Aorta (tissue), 5 donors: Measurements from ENCODE around the gene DECR2. TPM values are rescaled to one million over a fixed set of nuclear protein-coding genes. Genes with fewer than 3 reads are reported as not detected.
A peak's percentile ranks its signal among the peaks of the same experiment; 100 is the strongest.
"Not testable (repeated sequence)": the region's sequence is repeated elsewhere in the genome, so short reads cannot be mapped to it uniquely, and the experiment has no call there.

Experiments
- ATAC-seq: fragments of 200-7000 bp; cut with Tn5 transposase; one replicate; pipeline ENCODE4 v1.9.1; 2022; ENCODE audit warnings: moderate library complexity; ENCODE audit not compliant: low FRiP score
- DNase-seq, 2 donors: peaks; one replicate each; pipeline ENCODE4 v3.0.0-alpha.2; 2020
- H3K27ac ChIP-seq, 2 donors: one replicate each; pipeline ENCODE4 v1.5.1; 2013; ENCODE audit warnings: low read length in 2 of 2, mild to moderate bottlenecking in 2 of 2, moderate library complexity in 2 of 2, control low read depth in 1 of 2, inconsistent platforms in 1 of 2, low read depth in 1 of 2
- H3K27me3 ChIP-seq, 2 donors: one replicate each; pipeline ENCODE4 v1.6.1; 2013; ENCODE audit warnings: control low read depth in 1 of 2, low read length in 1 of 2, mild to moderate bottlenecking in 1 of 2, moderate library complexity in 1 of 2; ENCODE audit not compliant: insufficient read depth in 2 of 2, control insufficient read depth in 1 of 2
- H3K36me3 ChIP-seq, 2 donors: one replicate each; pipeline ENCODE4 v1.6.1; 2013; ENCODE audit warnings: control low read depth in 1 of 2, low read length in 1 of 2, mild to moderate bottlenecking in 1 of 2; ENCODE audit not compliant: insufficient read depth in 2 of 2, control insufficient read depth in 1 of 2
- H3K4me1 ChIP-seq, 2 donors: one replicate each; pipeline ENCODE4 v1.6.1; 2013; ENCODE audit warnings: low read length in 2 of 2, control low read depth in 1 of 2, mild to moderate bottlenecking in 1 of 2, moderate library complexity in 1 of 2; ENCODE audit not compliant: insufficient read depth in 2 of 2, control insufficient read depth in 1 of 2
- H3K4me3 ChIP-seq, 2 donors: one replicate each; pipeline ENCODE4 v1.5.1; 2013; ENCODE audit warnings: low read length in 2 of 2, control low read depth in 1 of 2, mild to moderate bottlenecking in 1 of 2
- H3K9me3 ChIP-seq: one replicate; pipeline ENCODE4 v1.6.1; 2013; ENCODE audit warnings: mild to moderate bottlenecking, low read length; ENCODE audit not compliant: control insufficient read depth
- WGBS, 2 donors: extraction: QIAGEN DNeasy Blood & Tissue Kit; methylation state at CpG; one replicate each; pipeline ENCODE4 v1.1.7; 2013; 5-methylcytosine and 5-hydroxymethylcytosine counted together
- intact Hi-C, 2 donors: fragments of 100-400 bp; cut with DNase I; formaldehyde crosslinking; loops; one replicate each; pipeline versions ENCODE4 v1.14.2 to v1.15.0; 2022
- polyA plus RNA-seq, 2 donors: library from polyadenylated mRNA; stranded (reverse); fragments of 200-250 nt; gene quantifications; one replicate each; pipeline ENCODE4 v1.2.3, GENCODE V29; 2013
- total RNA-seq, 2 donors: library from RNA; stranded (reverse); fragmentation: NEBNext Ultra II Directional; extraction: Animal tissue kit (Norgen Biotek cat#: 25700); gene quantifications; one replicate each; pipeline ENCODE4 v1.2.1, GENCODE V29; 2021
- donor health status: healthy with polysubstance abuse.
- donor health status: Bipolar disorder and iron deficiency.
- donor health status: DM: no; HTN: no; CAD: no.
- donor health status: DM: no; HTN: no; CAD: no.
- donor health status: DM: yes; HTN: yes; CAD: no.

The DECR2 gene
- total and polyA plus RNA-seq, 4 donors, result 10.9 to 21.8 (median 16.0) TPM

- intact Hi-C loops, result no loop called here
- DNase-seq (peak; percentile 63 to 87), ATAC-seq (peak; percentile 78)
- no peaks in the 10 kb centered on the region for H3K27me3 ChIP-seq
- no peak within 1 kb of the TSS for H3K27ac ChIP-seq
- H3K36me3 ChIP-seq, result peaks cover 0 to 3% of the 10 kb centered on the region in 2 donors
- H3K4me1 ChIP-seq, result no peaks in the 10 kb centered on the region
- WGBS, 2 donors, result 1 to 2% methylated on average over 66 to 123 of the region's 123 CpGs
- H3K4me3 ChIP-seq, result peak within 1 kb of the TSS; percentile 60 to 91
- no peaks in the 10 kb centered on the region for H3K9me3 ChIP-seq
These were observed 19.6 kb upstream of the DECR2 start, which contains the start of gene PGAP6 for GRCh38 chr16:381789-382717. TSS of gene PGAP6 (minus strand) at chr16:381978. CDS start at chr16:381821, 157 bp downstream.

DNA sequence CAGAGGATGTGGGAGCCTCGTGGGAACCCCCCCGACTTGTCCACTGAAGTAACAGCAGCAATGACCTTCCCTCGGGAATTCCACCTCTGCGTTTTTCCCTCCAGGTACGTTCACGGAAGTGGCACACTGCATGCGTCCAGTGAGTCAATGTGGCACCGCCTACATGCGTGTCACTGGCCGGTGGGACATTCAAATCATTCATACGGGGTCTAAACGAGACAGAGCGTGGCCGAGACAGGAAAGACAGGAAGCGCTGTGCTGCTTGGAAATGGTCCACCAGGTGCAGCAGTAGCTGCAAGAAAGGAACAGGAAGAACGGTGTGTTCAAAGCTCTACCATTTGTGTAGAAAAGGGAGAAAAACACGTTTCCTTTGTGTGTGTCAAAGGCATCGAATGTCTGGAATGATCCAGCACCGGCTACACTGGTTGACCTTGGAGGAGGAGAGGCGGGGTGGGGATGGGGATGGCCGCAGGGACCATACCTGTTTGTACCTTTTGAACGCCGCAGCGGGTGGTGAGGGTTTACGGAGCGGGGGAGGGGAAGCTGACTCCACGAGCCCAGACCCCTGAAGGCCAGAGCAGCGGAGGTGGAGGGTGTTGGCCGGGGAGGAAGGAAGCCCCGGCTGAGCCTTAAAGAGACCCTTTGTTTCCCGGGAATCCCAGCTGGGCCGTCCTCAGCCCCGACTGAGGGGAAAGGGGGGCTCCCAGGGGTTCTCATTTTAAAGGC lies 18.2 kb upstream of the DECR2 start:
- no peak for ATAC-seq
- intact Hi-C loops, result no loop called here
- no peaks in the 10 kb centered on the region for H3K9me3 ChIP-seq
- H3K27ac ChIP-seq, result no peak overlapping the region
- H3K4me3 ChIP-seq, result no peak overlapping the region
- no peaks in the 10 kb centered on the region for H3K36me3 ChIP-seq
- DNase-seq, result peak in 1 of 2 donors; percentile 50
- no peaks in the 10 kb centered on the region for H3K27me3 ChIP-seq
- 74 to 78% methylated on average over 33 of the region's 33 CpGs for WGBS, 2 donors
- no peaks in the 10 kb centered on the region for H3K4me1 ChIP-seq

DNA sequence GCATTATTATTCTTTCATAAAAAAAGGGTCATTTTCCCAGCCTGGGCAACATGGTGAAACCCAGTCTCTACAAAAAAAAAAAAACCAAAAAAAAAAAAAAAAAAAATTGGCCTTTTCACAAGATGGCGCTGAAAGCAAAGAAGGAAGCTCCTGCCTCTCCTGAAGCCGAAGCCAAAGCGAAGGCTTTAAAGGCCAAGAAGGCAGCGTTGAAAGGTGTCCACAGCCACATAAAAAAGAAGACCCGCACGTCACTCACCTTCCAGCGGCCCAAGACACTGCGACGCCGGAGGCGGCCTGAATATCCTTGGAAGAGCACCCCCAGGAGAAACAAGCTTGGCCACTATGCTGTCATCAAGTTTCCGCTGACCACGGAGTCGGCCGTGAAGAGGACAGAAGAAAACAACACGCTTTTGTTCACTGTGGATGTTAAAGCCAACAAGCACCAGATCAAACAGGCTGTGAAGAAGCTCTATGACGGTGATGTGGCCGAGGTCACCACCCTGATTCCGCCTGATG lies 15.0 kb upstream of the DECR2 start:
- ATAC-seq, result no peak

DNA sequence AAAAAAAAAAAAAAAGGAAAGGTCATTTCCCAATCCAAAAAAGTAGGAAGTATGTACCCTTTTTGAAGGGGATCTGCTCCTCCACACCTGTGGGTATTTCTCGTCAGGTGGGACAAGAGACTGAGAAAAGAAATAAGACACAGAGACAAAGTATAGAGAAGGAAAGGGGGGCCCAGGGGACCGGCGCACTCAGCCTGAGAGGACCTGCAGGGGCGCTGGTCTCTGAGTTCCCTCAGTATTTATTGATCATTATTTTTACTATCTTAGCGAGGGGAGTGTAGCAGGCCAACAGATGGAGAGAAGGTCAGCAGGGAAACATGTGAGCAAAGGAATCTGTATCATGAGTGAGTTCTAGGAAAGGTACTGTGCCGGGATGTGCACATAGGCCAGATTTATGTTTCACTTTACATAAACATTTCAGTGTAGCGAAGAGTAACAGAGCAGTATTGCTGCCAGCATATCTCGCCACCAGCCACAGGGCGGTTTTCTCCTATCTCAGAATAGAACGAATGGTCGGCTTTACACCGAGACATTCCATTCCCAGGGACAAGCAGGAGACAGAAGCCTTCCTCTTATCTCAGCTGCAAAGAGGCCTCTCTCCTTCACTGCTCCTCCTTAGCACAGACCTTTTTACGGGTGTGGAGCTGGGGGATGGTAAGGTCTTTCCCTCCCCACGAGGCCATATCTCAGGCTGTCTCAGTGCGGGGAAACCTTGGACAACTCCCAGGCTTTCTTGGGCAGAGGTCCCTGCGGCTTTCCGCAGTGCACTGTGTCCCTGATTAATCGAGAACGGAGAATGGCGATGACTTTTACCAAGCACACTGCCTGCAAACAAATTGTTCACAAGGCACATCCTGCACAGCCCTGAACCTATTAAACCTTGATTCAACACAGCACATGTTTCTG lies 13.7 kb upstream of the DECR2 start:
- H3K27ac ChIP-seq, intact Hi-C loops, H3K9me3 ChIP-seq, H3K36me3 ChIP-seq, H3K4me1 ChIP-seq, H3K4me3 ChIP-seq, ATAC-seq, DNase-seq, H3K27me3 ChIP-seq: not testable (repeated sequence)
- 13 to 18% methylated on average over 20 of the region's 20 CpGs for WGBS, 2 donors

More for the DNA sequence above, 15.0 kb upstream of the DECR2 start:
- 84% methylated on average over 19 of the region's 19 CpGs for WGBS, 2 donors
- H3K27me3 ChIP-seq, result no peaks in the 10 kb centered on the region
- intact Hi-C loops, result no loop called here
- no peak for DNase-seq
- H3K27ac ChIP-seq, result no peak overlapping the region
- no peaks in the 10 kb centered on the region for H3K4me1 ChIP-seq
- no peaks in the 10 kb centered on the region for H3K9me3 ChIP-seq
- H3K4me3 ChIP-seq, result no peak overlapping the region
- H3K36me3 ChIP-seq, result no peaks in the 10 kb centered on the region

GRCh38 chr16:389352-389751 lies 12.3 kb upstream of the DECR2 start:
- 86 to 91% methylated on average over 10 of the region's 10 CpGs for WGBS, 2 donors
- Histone ChIP-seq H3K4me1 (no peaks in the 10 kb centered on the region), H3K9me3 (no peaks in the 10 kb centered on the region), H3K36me3 (no peaks in the 10 kb centered on the region), H3K4me3 (no peak overlapping the region), H3K27me3 (no peaks in the 10 kb centered on the region), H3K27ac (no peak overlapping the region)
- DNase-seq (no peak), ATAC-seq (no peak)
- intact Hi-C loops, result no loop called here

GRCh38 chr16:391885-392335 lies 9.8 kb upstream of the DECR2 start:
- no peaks in the 10 kb centered on the region for H3K36me3 ChIP-seq
- DNase-seq, result no peak
- H3K9me3 ChIP-seq, result no peaks in the 10 kb centered on the region
- no peak for ATAC-seq
- WGBS, 2 donors, result 69 to 72% methylated on average over 7 of the region's 7 CpGs
- H3K27ac ChIP-seq, result no peak overlapping the region
- intact Hi-C loops, result loop anchor here in 1 of 2 donors (10.0 kb wide), 1 partner anchor 273 kb away; the partner anchor contains the start of gene RHOT2
- H3K27me3 ChIP-seq, result no peaks in the 10 kb centered on the region
- no peak overlapping the region for H3K4me3 ChIP-seq
- H3K4me1 ChIP-seq, result no peaks in the 10 kb centered on the region

- Histone ChIP-seq H3K9me3 (no peaks in the 10 kb centered on the region), H3K27ac (no peak overlapping the region), H3K4me1 (no peaks in the 10 kb centered on the region), H3K36me3 (no peaks in the 10 kb centered on the region), H3K4me3 (no peak overlapping the region), H3K27me3 (no peaks in the 10 kb centered on the region)
- ATAC-seq (no peak), DNase-seq (no peak)
- intact Hi-C loops, result loop anchor here in 1 of 2 donors (10.0 kb wide), 1 partner anchor 272 kb away; the partner anchor contains the start of gene RHOT2
- WGBS, 2 donors, result 92 to 95% methylated on average over 7 of the region's 7 CpGs
These were observed 9.1 kb upstream of the DECR2 start for GRCh38 chr16:392450-393030.
